Fibroblast of skin of scalp (primary cell): Measurements from ENCODE around the gene CHD2.

ENCODE experiments used
- DNase-seq: peaks from one replicate; pipeline ENCODE4 v3.0.0-alpha.2; 2013

The CHD2 gene

GRCh38 chr15:92932946-92933649 lies 33.0 kb downstream of the CHD2 start:
- DNase-seq = no peak

GRCh38 chr15:92933831-92934230 lies 33.7 kb downstream of the CHD2 start:
- DNase-seq = no peak

GRCh38 chr15:92934716-92935115 lies 34.6 kb downstream of the CHD2 start:
- DNase-seq = no peak

GRCh38 chr15:92936138-92936537 lies 36.0 kb downstream of the CHD2 start:
- no peak for DNase-seq

GRCh38 chr15:92936693-92937092 lies 36.6 kb downstream of the CHD2 start:
- DNase-seq = no peak

- no peak for DNase-seq
Measured at GRCh38 chr15:92937901-92938300, 37.8 kb downstream of the CHD2 start.

- DNase-seq = no peak
Measured at GRCh38 chr15:92938387-92938786, 38.3 kb downstream of the CHD2 start.

- no peak for DNase-seq
Measured at GRCh38 chr15:92941668-92942067, 41.5 kb downstream of the CHD2 start.

- DNase-seq = no peak
Measured at GRCh38 chr15:92942706-92943105, 42.6 kb downstream of the CHD2 start.

- DNase-seq = no peak
Measured at GRCh38 chr15:92943581-92943980, 43.5 kb downstream of the CHD2 start.

GRCh38 chr15:92944946-92945521 lies 44.9 kb downstream of the CHD2 start:
- DNase-seq = no peak

- DNase-seq = no peak
Measured at GRCh38 chr15:92947071-92947730, 47.1 kb downstream of the CHD2 start.

GRCh38 chr15:92949604-92950249 lies 49.6 kb downstream of the CHD2 start:
- no peak for DNase-seq

- DNase-seq = no peak
Measured at GRCh38 chr15:92951800-92952457, 51.8 kb downstream of the CHD2 start.

- DNase-seq = no peak
Measured at GRCh38 chr15:92952458-92952850, 52.3 kb downstream of the CHD2 start.

- no peak for DNase-seq
Measured at GRCh38 chr15:92953566-92953965, 53.4 kb downstream of the CHD2 start.

- DNase-seq = no peak
Measured at GRCh38 chr15:92954002-92954401, 53.9 kb downstream of the CHD2 start.

- peak; percentile 15 for DNase-seq
Measured at GRCh38 chr15:92954578-92954977, 54.5 kb downstream of the CHD2 start.

- no peak for DNase-seq
Measured at GRCh38 chr15:92955706-92956105, 55.6 kb downstream of the CHD2 start.

GRCh38 chr15:92958105-92958504 lies 58.0 kb downstream of the CHD2 start:
- DNase-seq = peak; percentile 39

- no peak for DNase-seq
Measured at GRCh38 chr15:92959219-92959618, 59.1 kb downstream of the CHD2 start.

- no peak for DNase-seq
Measured at GRCh38 chr15:92960996-92961681, 61.0 kb downstream of the CHD2 start.
